Measurements from ENCODE around the gene FLNB.

FLNB gene

DNA sequence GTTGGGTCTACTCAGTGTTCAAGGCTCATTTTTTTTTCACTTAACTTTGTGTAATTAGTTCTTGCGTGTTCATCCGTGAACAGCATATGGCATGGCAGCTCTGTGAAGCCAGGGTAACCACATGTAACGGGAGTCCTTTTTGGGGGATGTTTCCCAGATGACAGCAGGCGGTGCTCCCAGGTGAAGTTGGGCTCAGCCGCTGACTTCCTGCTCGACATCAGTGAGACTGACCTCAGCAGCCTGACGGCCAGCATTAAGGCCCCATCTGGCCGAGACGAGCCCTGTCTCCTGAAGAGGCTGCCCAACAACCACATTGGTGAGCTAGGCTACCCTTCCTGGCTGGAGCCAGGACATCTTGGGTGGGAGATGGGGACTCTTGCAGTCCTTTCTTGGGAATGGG lies 139.8 kb downstream of the FLNB start:
- H3K36me3 ChIP-seq: no peaks in the 10 kb centered on the region; the same call in 1 of the 2 replicates
- H3K4me3 ChIP-seq (ENCODE audit: low read depth, low read length): no peak overlapping the region
- no peaks in the 10 kb centered on the region for H3K4me1 ChIP-seq
- H3K27me3 ChIP-seq: no peaks in the 10 kb centered on the region
- no peak for DNase-seq
- H3K9me3 ChIP-seq: no peaks in the 10 kb centered on the region
- TF ChIP-seq CTCF (IDR thresholded peaks at IDR 0.05; ENCODE audit: low read depth, low read length): no peak

DNA sequence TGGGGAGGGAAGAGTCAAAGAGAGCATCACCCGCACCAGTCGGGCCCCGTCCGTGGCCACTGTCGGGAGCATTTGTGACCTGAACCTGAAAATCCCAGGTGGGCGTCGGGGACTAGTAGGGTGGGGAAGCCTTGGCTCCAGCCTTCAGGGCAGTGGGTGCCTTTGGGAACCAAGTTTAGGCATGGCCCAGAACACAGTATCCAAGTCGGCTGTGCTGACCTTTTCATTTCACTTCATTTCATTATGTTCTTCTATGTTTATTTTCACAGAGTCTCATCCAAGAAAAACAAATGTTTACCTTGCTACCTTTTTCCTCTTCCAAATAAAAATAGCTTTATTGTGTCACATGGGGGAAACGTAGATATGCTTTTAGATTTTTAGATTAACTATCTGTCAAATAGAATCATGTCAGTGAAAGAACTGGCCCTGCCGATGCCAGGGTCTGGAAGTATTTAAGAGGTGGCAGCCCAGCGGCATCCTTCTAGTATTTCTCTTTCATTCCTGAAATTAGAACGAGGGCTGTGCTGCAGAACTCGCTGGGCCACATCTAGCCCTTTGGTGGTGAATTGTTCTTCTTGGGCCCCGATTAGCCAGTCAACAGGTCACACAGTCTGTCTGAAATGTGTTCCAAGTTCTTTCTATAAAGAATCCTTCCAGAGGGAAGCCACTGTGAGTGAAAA lies 142.0 kb downstream of the FLNB start:
- Histone ChIP-seq H3K9me3 (no peaks in the 10 kb centered on the region), H3K36me3 (no peaks in the 10 kb centered on the region; the same call in 1 of the 2 replicates), H3K27me3 (no peaks in the 10 kb centered on the region), H3K4me1 (no peaks in the 10 kb centered on the region), H3K4me3 (ENCODE audit: low read depth, low read length) (no peak overlapping the region)
- TF ChIP-seq CTCF (IDR thresholded peaks at IDR 0.05; ENCODE audit: low read depth, low read length): no peak
- DNase-seq: no peak

GRCh38 chr3:58150810-58151199 lies 142.6 kb downstream of the FLNB start:
- Histone ChIP-seq H3K36me3 (no peaks in the 10 kb centered on the region; the same call in 1 of the 2 replicates), H3K9me3 (no peaks in the 10 kb centered on the region), H3K4me3 (ENCODE audit: low read depth, low read length) (no peak overlapping the region), H3K27me3 (no peaks in the 10 kb centered on the region), H3K4me1 (no peaks in the 10 kb centered on the region)
- TF ChIP-seq CTCF (IDR thresholded peaks at IDR 0.05; ENCODE audit: low read depth, low read length): no peak
- no peak for DNase-seq

GRCh38 chr3:58151637-58152036 lies 143.4 kb downstream of the FLNB start:
- no peak for DNase-seq
- Histone ChIP-seq H3K9me3 (no peaks in the 10 kb centered on the region), H3K4me3 (ENCODE audit: low read depth, low read length) (no peak overlapping the region), H3K36me3 (no peaks in the 10 kb centered on the region; the same call in 1 of the 2 replicates), H3K4me1 (no peaks in the 10 kb centered on the region), H3K27me3 (no peaks in the 10 kb centered on the region)
- no peak for TF ChIP-seq CTCF (IDR thresholded peaks at IDR 0.05; ENCODE audit: low read depth, low read length)

- TF ChIP-seq CTCF (IDR thresholded peaks at IDR 0.05; ENCODE audit: low read depth, low read length): no peak
- DNase-seq: no peak
- Histone ChIP-seq H3K27me3 (no peaks in the 10 kb centered on the region), H3K9me3 (no peaks in the 10 kb centered on the region), H3K4me1 (no peaks in the 10 kb centered on the region), H3K36me3 (no peaks in the 10 kb centered on the region; the same call in 1 of the 2 replicates), H3K4me3 (ENCODE audit: low read depth, low read length) (no peak overlapping the region)
Observed at GRCh38 chr3:58152225-58153015, 144.2 kb downstream of the FLNB start.

- no peak for DNase-seq
- Histone ChIP-seq H3K4me3 (ENCODE audit: low read depth, low read length) (no peak overlapping the region), H3K27me3 (no peaks in the 10 kb centered on the region), H3K9me3 (no peaks in the 10 kb centered on the region), H3K36me3 (no peaks in the 10 kb centered on the region; the same call in 1 of the 2 replicates), H3K4me1 (no peaks in the 10 kb centered on the region)
- no peak for TF ChIP-seq CTCF (IDR thresholded peaks at IDR 0.05; ENCODE audit: low read depth, low read length)
Observed at GRCh38 chr3:58153371-58153770, 145.1 kb downstream of the FLNB start.
